ENCODE measurements around the gene ULK3. TPM values are rescaled to one million over a fixed set of nuclear protein-coding genes. Genes with fewer than 3 reads are reported as not detected.

The ULK3 gene
- total RNA-seq, 1 donor from 2014 or later, result 37.3 TPM

DNA sequence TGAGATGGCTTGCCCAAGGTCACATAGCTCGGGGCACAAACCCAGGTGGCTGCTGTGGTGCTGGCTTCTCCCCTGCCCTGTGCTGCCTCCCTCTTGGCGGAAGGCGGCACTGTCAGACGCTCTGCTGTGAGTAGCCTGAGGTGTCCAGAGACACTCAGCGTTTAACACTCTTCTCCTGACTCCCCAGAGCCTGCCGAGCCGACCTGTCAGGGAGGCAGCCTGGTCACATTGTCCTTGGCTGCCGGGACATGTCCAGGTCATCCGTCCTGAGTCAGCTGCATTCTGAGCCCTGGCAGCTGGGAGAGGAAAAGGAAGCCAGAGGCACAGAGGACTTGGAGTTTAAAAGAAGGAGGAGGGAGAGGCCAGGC lies 25.6 kb downstream of the ULK3 start:
- no peaks in the 10 kb centered on the region for H3K36me3 Mint-ChIP-seq (ENCODE audit: insufficient read depth)
- TF ChIP-seq, protein P1, sequence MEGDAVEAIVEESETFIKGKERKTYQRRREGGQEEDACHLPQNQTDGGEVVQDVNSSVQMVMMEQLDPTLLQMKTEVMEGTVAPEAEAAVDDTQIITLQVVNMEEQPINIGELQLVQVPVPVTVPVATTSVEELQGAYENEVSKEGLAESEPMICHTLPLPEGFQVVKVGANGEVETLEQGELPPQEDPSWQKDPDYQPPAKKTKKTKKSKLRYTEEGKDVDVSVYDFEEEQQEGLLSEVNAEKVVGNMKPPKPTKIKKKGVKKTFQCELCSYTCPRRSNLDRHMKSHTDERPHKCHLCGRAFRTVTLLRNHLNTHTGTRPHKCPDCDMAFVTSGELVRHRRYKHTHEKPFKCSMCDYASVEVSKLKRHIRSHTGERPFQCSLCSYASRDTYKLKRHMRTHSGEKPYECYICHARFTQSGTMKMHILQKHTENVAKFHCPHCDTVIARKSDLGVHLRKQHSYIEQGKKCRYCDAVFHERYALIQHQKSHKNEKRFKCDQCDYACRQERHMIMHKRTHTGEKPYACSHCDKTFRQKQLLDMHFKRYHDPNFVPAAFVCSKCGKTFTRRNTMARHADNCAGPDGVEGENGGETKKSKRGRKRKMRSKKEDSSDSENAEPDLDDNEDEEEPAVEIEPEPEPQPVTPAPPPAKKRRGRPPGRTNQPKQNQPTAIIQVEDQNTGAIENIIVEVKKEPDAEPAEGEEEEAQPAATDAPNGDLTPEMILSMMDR (IDR thresholded peaks at IDR 0.05; ENCODE audit: unreplicated experiment), result no peak
- no peak for DNase-seq (ENCODE audit: low spot score, unreplicated experiment)
- peaks cover 25% of the 10 kb centered on the region for H3K27me3 Mint-ChIP-seq
- H3K9me3 Mint-ChIP-seq (ENCODE audit: low read depth), result no peaks in the 10 kb centered on the region
- peak overlapping the region; percentile 53 for H3K27ac Mint-ChIP-seq
- no peak overlapping the region for H3K4me3 Mint-ChIP-seq (ENCODE audit: low read depth)
- no peaks in the 10 kb centered on the region for H3K4me1 Mint-ChIP-seq (ENCODE audit: low read depth)

DNA sequence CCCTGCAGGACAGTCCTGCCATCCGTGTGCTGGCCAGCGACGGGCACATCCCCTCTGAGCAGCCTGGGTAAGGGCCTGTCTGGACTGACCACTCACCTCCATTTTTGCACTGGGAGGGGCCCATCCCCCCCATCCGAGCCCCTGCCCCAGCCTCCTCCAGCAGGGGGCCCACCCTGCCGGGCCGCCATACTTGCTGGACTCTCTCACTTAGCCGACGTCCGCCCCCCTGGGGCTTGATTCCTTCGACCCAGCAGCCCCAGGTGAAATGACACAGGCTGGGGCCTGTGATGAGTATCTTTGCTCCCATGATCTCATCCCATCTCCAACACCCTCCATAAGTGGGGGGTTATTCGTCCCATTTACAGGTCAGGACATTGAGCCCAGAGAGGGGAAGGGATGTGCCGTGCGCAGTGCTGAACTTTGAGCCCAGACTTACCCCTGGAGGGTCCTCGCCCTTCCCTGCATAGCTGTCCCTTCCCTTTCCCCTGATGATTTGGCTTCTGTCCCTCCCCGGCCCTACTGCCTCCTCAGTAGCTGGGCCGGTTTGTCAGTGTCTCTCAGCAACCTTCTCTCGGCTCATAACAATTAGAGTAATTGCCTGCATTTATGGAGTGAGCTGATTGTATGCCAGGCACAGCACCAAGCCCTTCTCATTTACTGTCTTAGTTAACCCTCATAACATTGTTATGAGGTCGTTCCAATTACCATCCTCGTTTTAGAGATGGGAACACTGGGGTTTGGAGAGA lies 26.2 kb downstream of the ULK3 start:
- Mint-ChIP-seq H3K9me3 (ENCODE audit: low read depth) (no peaks in the 10 kb centered on the region), H3K4me1 (ENCODE audit: low read depth) (no peaks in the 10 kb centered on the region), H3K27ac (peak overlapping the region; percentile 52), H3K27me3 (peaks cover 24% of the 10 kb centered on the region), H3K4me3 (ENCODE audit: low read depth) (no peak overlapping the region), H3K36me3 (ENCODE audit: insufficient read depth) (no peaks in the 10 kb centered on the region)
- DNase-seq (ENCODE audit: low spot score, unreplicated experiment), result no peak
- TF ChIP-seq, protein P1 (IDR thresholded peaks at IDR 0.05; ENCODE audit: unreplicated experiment), result no peak

DNA sequence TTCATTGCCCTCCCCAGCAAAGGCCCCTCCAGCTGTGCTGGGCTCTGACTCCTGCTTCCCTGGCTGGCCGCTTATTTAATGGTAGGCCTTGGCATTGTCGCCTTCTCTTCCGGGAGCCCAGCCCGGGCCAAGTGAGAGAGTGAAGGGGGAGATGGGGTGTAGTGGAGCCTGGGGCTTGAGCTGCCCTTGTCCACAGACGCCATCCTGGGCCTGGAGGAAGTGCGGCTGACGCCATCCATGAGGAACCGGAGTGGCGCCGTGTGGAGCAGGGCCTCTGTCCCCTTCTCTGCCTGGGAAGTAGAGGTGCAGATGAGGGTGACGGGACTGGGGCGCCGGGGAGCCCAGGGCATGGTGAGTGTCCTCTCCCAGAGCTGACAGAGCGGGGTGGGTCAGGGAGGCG lies 27.0 kb downstream of the ULK3 start:
- H3K27ac Mint-ChIP-seq, result no peak overlapping the region
- DNase-seq (ENCODE audit: low spot score, unreplicated experiment), result no peak
- H3K4me1 Mint-ChIP-seq (ENCODE audit: low read depth), result no peaks in the 10 kb centered on the region
- TF ChIP-seq, protein P1 (IDR thresholded peaks at IDR 0.05; ENCODE audit: unreplicated experiment), result no peak
- peaks cover 23% of the 10 kb centered on the region for H3K27me3 Mint-ChIP-seq
- H3K36me3 Mint-ChIP-seq (ENCODE audit: insufficient read depth), result no peaks in the 10 kb centered on the region
- no peak overlapping the region for H3K4me3 Mint-ChIP-seq (ENCODE audit: low read depth)
- H3K9me3 Mint-ChIP-seq (ENCODE audit: low read depth), result no peaks in the 10 kb centered on the region

DNA sequence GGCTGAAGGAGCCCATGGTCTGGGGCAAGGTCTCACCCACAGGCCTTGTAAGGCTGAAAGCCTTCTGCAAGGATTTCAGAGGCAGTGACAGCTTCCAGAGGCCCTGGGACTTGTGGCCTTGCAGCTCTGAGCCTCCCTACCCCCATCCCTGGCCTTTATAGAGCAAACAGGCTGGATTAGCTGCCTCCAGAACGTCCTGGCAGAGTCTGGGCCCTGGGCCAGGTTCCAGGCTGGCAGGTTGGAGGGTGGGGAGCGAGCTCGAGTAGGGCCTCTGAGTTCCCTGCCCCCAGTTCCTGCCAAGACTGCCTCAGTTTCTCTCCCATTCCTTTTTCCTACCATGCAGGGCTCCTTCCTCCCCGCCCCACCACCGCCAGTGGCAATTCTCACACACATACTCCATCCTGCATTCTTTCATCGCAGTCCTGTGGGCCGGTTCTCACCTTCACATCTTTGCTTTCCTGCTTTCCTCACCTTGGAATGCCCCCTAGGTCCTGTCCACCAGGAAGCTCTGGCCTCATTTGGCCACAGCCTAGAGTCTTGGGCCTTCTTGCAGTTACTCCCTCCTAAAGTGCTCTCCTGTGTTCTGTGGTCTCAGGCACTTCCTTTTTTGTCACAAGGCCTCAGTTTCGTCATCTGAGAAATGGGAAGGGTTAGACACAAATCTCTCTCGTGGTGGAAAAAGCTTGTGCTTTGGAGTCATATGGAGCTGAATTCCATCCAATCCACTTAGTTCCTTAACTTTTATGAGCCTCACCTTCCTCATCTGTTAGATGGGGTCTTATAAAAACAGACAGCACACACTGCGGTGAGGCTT lies 27.6 kb downstream of the ULK3 start:
- Mint-ChIP-seq H3K27ac (no peak overlapping the region), H3K4me1 (ENCODE audit: low read depth) (no peaks in the 10 kb centered on the region), H3K36me3 (ENCODE audit: insufficient read depth) (no peaks in the 10 kb centered on the region), H3K4me3 (ENCODE audit: low read depth) (no peak overlapping the region), H3K9me3 (ENCODE audit: low read depth) (no peaks in the 10 kb centered on the region), H3K27me3 (peaks cover 23% of the 10 kb centered on the region)
- TF ChIP-seq, protein P1 (IDR thresholded peaks at IDR 0.05; ENCODE audit: unreplicated experiment), result no peak
- no peak for DNase-seq (ENCODE audit: low spot score, unreplicated experiment)

DNA sequence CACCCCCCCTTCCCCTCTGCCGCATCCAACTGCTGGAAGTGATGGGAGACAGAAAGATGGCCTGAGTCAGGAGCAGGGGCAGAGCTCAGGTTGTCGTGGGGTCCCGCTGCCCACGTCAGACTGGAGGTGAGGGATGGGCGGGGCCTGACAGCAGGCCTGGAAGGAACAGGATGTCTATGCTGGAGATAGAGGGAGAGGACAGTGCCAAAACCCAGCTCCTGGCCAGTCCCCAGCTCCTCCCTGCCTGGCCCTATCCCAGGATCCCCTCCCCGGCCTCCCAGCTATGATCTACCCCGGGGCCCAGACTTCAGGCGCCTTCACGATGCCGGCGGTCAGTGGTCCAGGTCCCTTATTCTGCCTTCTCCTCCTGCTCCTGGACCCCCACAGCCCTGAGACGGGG lies 30.4 kb downstream of the ULK3 start, which contains the start of gene LMAN1L:
Gene LMAN1L (plus strand): TSS at position 303 of the 400 bp plus-strand sequence. CDS start 20 bp downstream, at position 323.
- no peaks in the 10 kb centered on the region for H3K36me3 Mint-ChIP-seq (ENCODE audit: insufficient read depth)
- no peak for DNase-seq (ENCODE audit: low spot score, unreplicated experiment)
- H3K4me1 Mint-ChIP-seq (ENCODE audit: low read depth), result no peaks in the 10 kb centered on the region
- peaks cover 12% of the 10 kb centered on the region for H3K27me3 Mint-ChIP-seq
- H3K4me3 Mint-ChIP-seq (ENCODE audit: low read depth), result no peak within 1 kb of the TSS
- H3K27ac Mint-ChIP-seq, result no peak within 1 kb of the TSS
- no peaks in the 10 kb centered on the region for H3K9me3 Mint-ChIP-seq (ENCODE audit: low read depth)
- TF ChIP-seq, protein P1 (IDR thresholded peaks at IDR 0.05; ENCODE audit: unreplicated experiment), result no peak
